ENCODE results near the gene FGD2. TPM values are rescaled to one million over a fixed set of nuclear protein-coding genes. Genes with fewer than 3 reads are reported as not detected.

Gene FGD2
- total and polyA plus RNA-seq, 10 of the 15 experiments (the other 5 are each of a cell fraction or from before 2014, with no cell fraction given) = 5.2 to 88.1 (median 33.2) TPM

- TF ChIP-seq E2F8 (IDR thresholded peaks at IDR 0.05; ENCODE audit: low read depth, partially characterized antibody) = no peak
- TF ChIP-seq ZBTB11 (CRISPR knock-in tag; IDR thresholded peaks at IDR 0.05) = no peak
Measured at GRCh38 chr6:36963451-36964290, 41.8 kb upstream of the FGD2 start (continued).

- ChIA-PET SMC1A (ENCODE audit: uncharacterized antibody, unreplicated experiment) (interaction anchor here (1.9 kb wide), 1 partner anchor 54 kb away, joined by 8 read pairs; no protein-coding TSS in a partner anchor), RAD21 (ENCODE audit: unreplicated experiment) (interaction anchor here (2.1 kb wide), 1 partner anchor 54 kb away, joined by 6 read pairs; no protein-coding TSS in a partner anchor), POLR2A (interaction anchor here (1.2 kb wide), 1 partner anchor 50 kb away, joined by 3 read pairs; no protein-coding TSS in a partner anchor), CTCF (interaction anchor here (2.2 kb wide), 1 partner anchor 54 kb away, joined by 6 read pairs; no protein-coding TSS in a partner anchor)
- in situ Hi-C loops (cut with MboI) = no loop called here
- intact Hi-C loops (cut with micrococcal nuclease; ENCODE audit: unreplicated experiment) = no loop called here
- no peak for TF ChIP-seq HDGF (IDR thresholded peaks at IDR 0.05)
- no peak for TF ChIP-seq SUPT20H (IDR thresholded peaks at IDR 0.05; ENCODE audit: borderline replicate concordance, control insufficient read depth, low read depth, low read length)
- 0 out of 2 replicates have a peak, but pooled peaks have one; percentile 11 for TF ChIP-seq POLR2A (IDR thresholded peaks at IDR 0.05; ENCODE audit: low read depth, low read length)
- H2AFZ ChIP-seq (ENCODE audit: control insufficient read depth, low read depth, low read length) = no peak overlapping the region
- H3K9ac ChIP-seq (ENCODE audit: control insufficient read depth, insufficient read depth, low read length) = no peak overlapping the region
- BruUV-seq (replicated peaks) = no TSS peak
- H3K4me1 ChIP-seq (ENCODE audit: control insufficient read depth, insufficient read depth, low read length) = peaks cover 14% of the 10 kb centered on the region
- no peak overlapping the region for H3K27ac ChIP-seq (ENCODE audit: control insufficient read depth, insufficient read depth)
- H3K79me2 ChIP-seq (ENCODE audit: control insufficient read depth, insufficient read depth, low read length) = no peaks in the 10 kb centered on the region
- no peak for FAIRE-seq
- no peak for DNase-seq (ENCODE audit: low read depth, low spot score)
- 89% methylated on average over 6 of the region's 6 CpGs for WGBS (ENCODE audit: insufficient coverage, insufficient replicate concordance, low lambda C conversion rate, missing lambda C conversion rate)
- H3K27me3 ChIP-seq (replicated peaks in 1 of 2; ENCODE audit: control insufficient read depth in 2 of 2, insufficient read depth in 2 of 2, low read length in 1 of 2) = no peaks in the 10 kb centered on the region
- H3K4me2 ChIP-seq (ENCODE audit: control insufficient read depth, insufficient read depth) = no peak overlapping the region
- ATAC-seq = no peak
- H4K20me1 ChIP-seq (ENCODE audit: control insufficient read depth, insufficient read depth) = no peaks in the 10 kb centered on the region
- H3K4me3 ChIP-seq = no peak overlapping the region
- H3K9me3 ChIP-seq (replicated peaks; ENCODE audit: control insufficient read depth, insufficient read depth, low read length) = no peaks in the 10 kb centered on the region
- H3K36me3 ChIP-seq (ENCODE audit: control insufficient read depth in 2 of 2, insufficient read depth in 2 of 2, low read length in 1 of 2) = peaks cover 13 to 14% of the 10 kb centered on the region in 2 experiments
Measured at GRCh38 chr6:36964349-36964748, 41.1 kb upstream of the FGD2 start.
